SK-N-SH (cell line): ENCODE measurements around the gene KIRREL1. TPM values are rescaled to one million over a fixed set of nuclear protein-coding genes. Genes with fewer than 3 reads are reported as not detected.

Source experiments
- CTCF ChIA-PET: fragments of 300-600, 350-600 bp; formaldehyde crosslinking; extraction: SDS; loops from one replicate; lab custom pipeline; 2021; lab: Yijun Ruan, JAX
- POLR2A ChIA-PET: fragments of 350-600 bp; sonication (Branson Sonifier 250); formaldehyde crosslinking; extraction: SDS; loops from one replicate; lab custom pipeline; 2020; ENCODE audit warnings: antibody characterized with exemption, inconsistent platforms; lab: Yijun Ruan, JAX
- DNase-seq: peaks from one replicate; pipeline ENCODE4 v3.0.0; 2012
- H2AFZ ChIP-seq: fragments of 200-600 bp; sonication (generic); 2 replicates; pipeline ENCODE4 v1.8.1; 2016; ENCODE audit warnings: antibody characterized with exemption, mild to moderate bottlenecking, low read depth
- H3F3A ChIP-seq: fragments of 200-600 bp; sonication (generic); replicated peaks from 2 replicates; pipeline ENCODE3; 2016; ENCODE audit warnings: antibody characterized with exemption, mild to moderate bottlenecking; ENCODE audit not compliant: insufficient read depth
- H3K27ac ChIP-seq, 2 experiments: fragments of 200-500 bp in 1 of 2; fragments of 200-600 bp in 1 of 2; sonication (Bioruptor generic) in 1 of 2; sonication (generic), shearing (Covaris generic) in 1 of 2; 2 replicates each; pipeline versions ENCODE4 v1.5.1 to v1.6.1; 2014 to 2016; ENCODE audit warnings: low read depth in 2 of 2, inconsistent platforms in 1 of 2, low read length in 1 of 2, mild to moderate bottlenecking in 1 of 2, mixed read lengths in 1 of 2
- H3K27me3 ChIP-seq: fragments of 200-600 bp; sonication (generic), shearing (Covaris generic); 2 replicates; pipeline ENCODE4 v1.6.1; 2016; ENCODE audit warnings: mixed run types; ENCODE audit not compliant: insufficient read depth
- H3K36me3 ChIP-seq, 2 experiments: fragments of 200-500 bp in 1 of 2; fragments of 200-600 bp in 1 of 2; sonication (Bioruptor generic) in 1 of 2; sonication (generic) in 1 of 2; replicated peaks in 1 of 2; 2 replicates each; pipeline versions ENCODE3 to v1.5.1; 2014 to 2016; ENCODE audit warnings: low read length in 1 of 2, mild to moderate bottlenecking in 1 of 2; ENCODE audit not compliant: insufficient read depth in 2 of 2, control insufficient read depth in 1 of 2
- H3K4me1 ChIP-seq, 2 experiments: fragments of 200-500 bp in 1 of 2; fragments of 200-600 bp in 1 of 2; sonication (Bioruptor generic) in 1 of 2; sonication (generic), shearing (Covaris generic) in 1 of 2; 2 replicates each; pipeline versions ENCODE4 v1.5.1 to v1.6.1; 2014 to 2016; ENCODE audit warnings: low read depth in 1 of 2, low read length in 1 of 2, mixed run types in 1 of 2; ENCODE audit not compliant: insufficient read depth in 2 of 2, control insufficient read depth in 1 of 2
- H3K4me2 ChIP-seq: fragments of 200-600 bp; sonication (generic), shearing (Covaris generic); 2 replicates; pipeline ENCODE4 v1.6.1; 2017; ENCODE audit warnings: mixed run types
- H3K4me3 ChIP-seq, 2 experiments: fragments of 200-500 bp in 1 of 2; fragments of 200-600 bp in 1 of 2; sonication (Bioruptor generic) in 1 of 2; sonication (generic), shearing (Covaris generic) in 1 of 2; 2 replicates each; pipeline versions ENCODE4 v1.5.1 to v1.8.1; 2014 to 2016; ENCODE audit warnings: low read depth in 2 of 2, inconsistent platforms in 1 of 2, low read length in 1 of 2, mild to moderate bottlenecking in 1 of 2, mixed read lengths in 1 of 2, moderate library complexity in 1 of 2
- H3K79me2 ChIP-seq: fragments of 200-600 bp; sonication (generic); 2 replicates; pipeline ENCODE4 v1.8.1; 2017; ENCODE audit warnings: mild to moderate bottlenecking; ENCODE audit not compliant: insufficient read depth
- H3K9ac ChIP-seq: fragments of 200-600 bp; sonication (generic); 2 replicates; pipeline ENCODE4 v1.6.1; 2017; ENCODE audit warnings: mixed run types
- H3K9me2 ChIP-seq: fragments of 200-600 bp; sonication (generic); 2 replicates; pipeline ENCODE4 v1.6.1; 2017; ENCODE audit warnings: mixed run types
- H3K9me3 ChIP-seq: fragments of 200-600 bp; sonication (generic); 2 replicates; pipeline ENCODE4 v1.6.1; 2017; ENCODE audit warnings: mixed run types, mild to moderate bottlenecking, moderate library complexity
- H4K20me1 ChIP-seq: fragments of 200-600 bp; sonication (generic); 2 replicates; pipeline ENCODE4 v1.6.1; 2017; ENCODE audit warnings: mild to moderate bottlenecking, mixed run types; ENCODE audit not compliant: insufficient read depth
- CHD2 ChIP-seq: fragments of 150-350 bp; IDR thresholded peaks from 2 replicates; pipeline ENCODE4 v1.6.1; 2018; ENCODE audit warnings: low read length; ENCODE audit not compliant: partially characterized antibody
- ELF1 ChIP-seq: IDR thresholded peaks from 2 replicates; pipeline ENCODE4 v1.4.0; 2012
- EP300 ChIP-seq, 2 experiments: IDR thresholded peaks; 2 replicates each; pipeline versions ENCODE4 v1.4.0 to v1.6.1; 2012; ENCODE audit warnings: borderline replicate concordance in 1 of 2, low read depth in 1 of 2, low read length in 1 of 2
- EZH2phosphoT487 ChIP-seq: fragments of 200-600 bp; sonication (generic); IDR thresholded peaks from 2 replicates; pipeline ENCODE4 v1.6.1; 2017; ENCODE audit warnings: low read depth, mixed run types, mild to moderate bottlenecking, antibody characterized with exemption, moderate library complexity, borderline replicate concordance
- FOXM1 ChIP-seq: IDR thresholded peaks from 2 replicates; pipeline ENCODE4 v1.4.0; 2012; ENCODE audit warnings: low read depth, mild to moderate bottlenecking
- GATA2 ChIP-seq: sonication (generic); formaldehyde crosslinking; IDR thresholded peaks from 2 replicates; pipeline ENCODE4 v1.5.0; 2020; ENCODE audit warnings: mild to moderate bottlenecking, missing genetic modification reagents
- JUND ChIP-seq: IDR thresholded peaks from 2 replicates; pipeline ENCODE4 v1.4.0; 2012
- MEF2A ChIP-seq: IDR thresholded peaks from 2 replicates; pipeline ENCODE4 v1.4.0; 2012; ENCODE audit warnings: low read depth, borderline replicate concordance
- MXI1 ChIP-seq: IDR thresholded peaks from 2 replicates; pipeline ENCODE4 v1.6.1; 2012; ENCODE audit warnings: mild to moderate bottlenecking, low read depth, low read length, improper control_type of control experiment
- NFIC ChIP-seq: IDR thresholded peaks from 2 replicates; pipeline ENCODE4 v1.4.0; 2012; ENCODE audit warnings: borderline replicate concordance
- POLR2AphosphoS5 ChIP-seq: IDR thresholded peaks from 2 replicates; pipeline ENCODE4 v1.6.1; 2012; ENCODE audit warnings: low read depth, low read length
- RCOR1 ChIP-seq: fragments of 150-350 bp; IDR thresholded peaks from 2 replicates; pipeline ENCODE4 v1.6.1; 2017; ENCODE audit warnings: antibody characterized with exemption, low read length
- RFX5 ChIP-seq: IDR thresholded peaks from 2 replicates; pipeline ENCODE4 v1.6.1; 2012; ENCODE audit warnings: mild to moderate bottlenecking, improper control_type of control experiment, low read length
- SMC3 ChIP-seq: IDR thresholded peaks from 2 replicates; pipeline ENCODE4 v1.6.1; 2012; ENCODE audit warnings: low read depth, low read length, improper control_type of control experiment
- YY1 ChIP-seq: IDR thresholded peaks from 2 replicates; pipeline ENCODE4 v1.4.0; 2012; ENCODE audit warnings: low read depth, mild to moderate bottlenecking
- WGBS: methylation state at CpG from one replicate; pipeline ENCODE4 v1.1.6; 2017; ENCODE audit warnings: low lambda C conversion rate; 5-methylcytosine and 5-hydroxymethylcytosine counted together
- polyA plus RNA-seq, 3 experiments: library from polyadenylated mRNA; depleted of rRNA; stranded (reverse); fragments of >200 nt; gene quantifications; 2 replicates each; pipeline ENCODE4 v1.2.3, GENCODE V29; 2012
- TF ChIP-seq, protein P1 (sequence below): IDR thresholded peaks from 2 replicates; pipeline ENCODE4; 2012
- TF ChIP-seq, protein P2 (sequence below): fragments of 200-600 bp; sonication (generic); IDR thresholded peaks from 2 replicates; pipeline ENCODE4 v1.6.1; 2017; ENCODE audit warnings: antibody characterized with exemption, mild to moderate bottlenecking, moderate library complexity
- TF ChIP-seq, protein P3 (sequence below): fragments of 150-350 bp; IDR thresholded peaks from 2 replicates; pipeline ENCODE4 v1.6.1; 2016; ENCODE audit warnings: mild to moderate bottlenecking, low read depth, low read length
- TF ChIP-seq, protein P4 (sequence below): IDR thresholded peaks from 2 replicates; pipeline ENCODE4 v1.4.0; 2012; ENCODE audit warnings: low read depth, borderline replicate concordance
- TF ChIP-seq, protein P5 (sequence below): IDR thresholded peaks from 2 replicates; pipeline ENCODE4 v1.4.0; 2012; ENCODE audit warnings: low read depth

KIRREL1 gene
- polyA plus RNA-seq, 1 of the 3 experiments (the other 2 are of a cell fraction) = 47.8 TPM

DNA sequence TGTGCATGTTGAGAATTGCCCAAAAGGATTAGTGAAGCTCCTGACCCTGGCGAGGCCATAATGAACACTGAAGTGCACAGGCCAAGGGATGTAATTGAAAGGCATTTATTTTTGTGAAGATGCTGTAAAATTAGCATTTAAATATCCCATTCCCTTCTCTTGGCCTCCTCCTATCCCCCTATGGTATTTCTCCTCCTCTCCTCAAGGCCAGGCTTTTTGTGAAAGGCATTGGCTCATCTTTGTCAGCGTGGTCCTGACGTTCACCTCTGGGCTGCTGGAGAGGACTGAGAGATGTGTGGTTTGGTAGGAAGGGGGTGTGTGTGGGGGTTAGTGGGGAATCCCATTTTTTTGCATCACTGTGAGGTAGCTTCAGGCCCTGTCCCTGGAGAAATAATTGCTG, 105.7 kb downstream of the KIRREL1 start:
- peaks cover 24 to 36% of the 10 kb centered on the region in 2 experiments for H3K36me3 ChIP-seq
- H3K79me2 ChIP-seq = no peaks in the 10 kb centered on the region
- no peak for TF ChIP-seq SMC3
- TF ChIP-seq, protein P1, sequence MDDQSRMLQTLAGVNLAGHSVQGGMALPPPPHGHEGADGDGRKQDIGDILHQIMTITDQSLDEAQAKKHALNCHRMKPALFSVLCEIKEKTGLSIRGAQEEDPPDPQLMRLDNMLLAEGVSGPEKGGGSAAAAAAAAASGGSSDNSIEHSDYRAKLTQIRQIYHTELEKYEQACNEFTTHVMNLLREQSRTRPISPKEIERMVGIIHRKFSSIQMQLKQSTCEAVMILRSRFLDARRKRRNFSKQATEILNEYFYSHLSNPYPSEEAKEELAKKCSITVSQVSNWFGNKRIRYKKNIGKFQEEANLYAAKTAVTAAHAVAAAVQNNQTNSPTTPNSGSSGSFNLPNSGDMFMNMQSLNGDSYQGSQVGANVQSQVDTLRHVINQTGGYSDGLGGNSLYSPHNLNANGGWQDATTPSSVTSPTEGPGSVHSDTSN = no peak
- no peak for TF ChIP-seq NFIC
- no peak for TF ChIP-seq JUND
- TF ChIP-seq, protein P2, sequence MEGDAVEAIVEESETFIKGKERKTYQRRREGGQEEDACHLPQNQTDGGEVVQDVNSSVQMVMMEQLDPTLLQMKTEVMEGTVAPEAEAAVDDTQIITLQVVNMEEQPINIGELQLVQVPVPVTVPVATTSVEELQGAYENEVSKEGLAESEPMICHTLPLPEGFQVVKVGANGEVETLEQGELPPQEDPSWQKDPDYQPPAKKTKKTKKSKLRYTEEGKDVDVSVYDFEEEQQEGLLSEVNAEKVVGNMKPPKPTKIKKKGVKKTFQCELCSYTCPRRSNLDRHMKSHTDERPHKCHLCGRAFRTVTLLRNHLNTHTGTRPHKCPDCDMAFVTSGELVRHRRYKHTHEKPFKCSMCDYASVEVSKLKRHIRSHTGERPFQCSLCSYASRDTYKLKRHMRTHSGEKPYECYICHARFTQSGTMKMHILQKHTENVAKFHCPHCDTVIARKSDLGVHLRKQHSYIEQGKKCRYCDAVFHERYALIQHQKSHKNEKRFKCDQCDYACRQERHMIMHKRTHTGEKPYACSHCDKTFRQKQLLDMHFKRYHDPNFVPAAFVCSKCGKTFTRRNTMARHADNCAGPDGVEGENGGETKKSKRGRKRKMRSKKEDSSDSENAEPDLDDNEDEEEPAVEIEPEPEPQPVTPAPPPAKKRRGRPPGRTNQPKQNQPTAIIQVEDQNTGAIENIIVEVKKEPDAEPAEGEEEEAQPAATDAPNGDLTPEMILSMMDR = no peak
- no peak for TF ChIP-seq YY1
- TF ChIP-seq MEF2A = no peak
- TF ChIP-seq RFX5 = no peak
- TF ChIP-seq RCOR1 = no peak
- TF ChIP-seq EP300 (IDR thresholded peaks at IDR 0.05; ENCODE audit: borderline replicate concordance in 1 of 2, low read depth in 1 of 2, low read length in 1 of 2) = no peak
- TF ChIP-seq, protein P3, sequence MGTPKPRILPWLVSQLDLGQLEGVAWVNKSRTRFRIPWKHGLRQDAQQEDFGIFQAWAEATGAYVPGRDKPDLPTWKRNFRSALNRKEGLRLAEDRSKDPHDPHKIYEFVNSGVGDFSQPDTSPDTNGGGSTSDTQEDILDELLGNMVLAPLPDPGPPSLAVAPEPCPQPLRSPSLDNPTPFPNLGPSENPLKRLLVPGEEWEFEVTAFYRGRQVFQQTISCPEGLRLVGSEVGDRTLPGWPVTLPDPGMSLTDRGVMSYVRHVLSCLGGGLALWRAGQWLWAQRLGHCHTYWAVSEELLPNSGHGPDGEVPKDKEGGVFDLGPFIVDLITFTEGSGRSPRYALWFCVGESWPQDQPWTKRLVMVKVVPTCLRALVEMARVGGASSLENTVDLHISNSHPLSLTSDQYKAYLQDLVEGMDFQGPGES = no peak
- no peak for TF ChIP-seq FOXM1
- TF ChIP-seq EZH2phosphoT487 = no peak
- no peak for TF ChIP-seq POLR2AphosphoS5
- no peak for TF ChIP-seq MXI1
- TF ChIP-seq CHD2 = no peak
- no peak for TF ChIP-seq GATA2
- no peak for TF ChIP-seq ELF1
- TF ChIP-seq, protein P4, sequence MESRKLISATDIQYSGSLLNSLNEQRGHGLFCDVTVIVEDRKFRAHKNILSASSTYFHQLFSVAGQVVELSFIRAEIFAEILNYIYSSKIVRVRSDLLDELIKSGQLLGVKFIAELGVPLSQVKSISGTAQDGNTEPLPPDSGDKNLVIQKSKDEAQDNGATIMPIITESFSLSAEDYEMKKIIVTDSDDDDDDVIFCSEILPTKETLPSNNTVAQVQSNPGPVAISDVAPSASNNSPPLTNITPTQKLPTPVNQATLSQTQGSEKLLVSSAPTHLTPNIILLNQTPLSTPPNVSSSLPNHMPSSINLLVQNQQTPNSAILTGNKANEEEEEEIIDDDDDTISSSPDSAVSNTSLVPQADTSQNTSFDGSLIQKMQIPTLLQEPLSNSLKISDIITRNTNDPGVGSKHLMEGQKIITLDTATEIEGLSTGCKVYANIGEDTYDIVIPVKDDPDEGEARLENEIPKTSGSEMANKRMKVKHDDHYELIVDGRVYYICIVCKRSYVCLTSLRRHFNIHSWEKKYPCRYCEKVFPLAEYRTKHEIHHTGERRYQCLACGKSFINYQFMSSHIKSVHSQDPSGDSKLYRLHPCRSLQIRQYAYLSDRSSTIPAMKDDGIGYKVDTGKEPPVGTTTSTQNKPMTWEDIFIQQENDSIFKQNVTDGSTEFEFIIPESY = no peak
- TF ChIP-seq, protein P5, sequence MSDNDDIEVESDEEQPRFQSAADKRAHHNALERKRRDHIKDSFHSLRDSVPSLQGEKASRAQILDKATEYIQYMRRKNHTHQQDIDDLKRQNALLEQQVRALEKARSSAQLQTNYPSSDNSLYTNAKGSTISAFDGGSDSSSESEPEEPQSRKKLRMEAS = no peak
- TF ChIP-seq, all 33 proteins: peak for 0
- no peak for DNase-seq
- POLR2A ChIA-PET = no interaction called here
- Histone ChIP-seq H3K9me2 (no peaks in the 10 kb centered on the region), H3K4me1 (peaks cover 0 to 10% of the 10 kb centered on the region in 2 experiments; a peak in 1 of 4 replicates), H3K9me3 (no peaks in the 10 kb centered on the region), H3K27me3 (no peaks in the 10 kb centered on the region), H3K4me3 (no peak overlapping the region), H4K20me1 (no peaks in the 10 kb centered on the region; the same call in 1 of the 2 replicates), H3F3A (peaks cover 14% of the 10 kb centered on the region), H3K9ac (no peak overlapping the region), H2AFZ (no peak overlapping the region), H3K4me2 (no peak overlapping the region), H3K27ac (no peak overlapping the region)
- 66% methylated on average over 3 of the region's 3 CpGs for WGBS
- CTCF ChIA-PET = interaction anchor here (0.6 kb wide), 1 partner anchor 1033 kb away, joined by 3 read pairs; no protein-coding TSS in a partner anchor
